Heart left ventricle (tissue), 13 donors: Measurements from ENCODE around the gene TMEM179.

ENCODE experiments used
- CTCF ChIP-seq, 12 donors: fragments of 200-600 bp; sonication (generic) in 4 of 12; IDR thresholded peaks; one replicate each; pipeline versions ENCODE4 v1.5.0 to v1.8.0; 2018 to 2022; ENCODE audit warnings: antibody characterized with exemption in 12 of 12, mild to moderate bottlenecking in 5 of 12
- POLR2A ChIP-seq, 2 donors: fragments of 450-650 bp; IDR thresholded peaks; one replicate each; pipeline ENCODE4 v1.6.1; 2017; ENCODE audit warnings: antibody characterized with exemption in 2 of 2, mild to moderate bottlenecking in 2 of 2, moderate library complexity in 2 of 2
- donor health status: ischemic (EF 13 %, LVEDD 7.1; RV severe dilation, severe dysfunction).
- donor health status: DM: no; HTN: yes; CAD: no.
- donor health status: DM: no; HTN: no; CAD: no.
- donor health status: ischemic (EF 25% LVEDD 6.9; RV normal size, moderate dysfunction).
- donor health status: ischemic (EF 25% LVEDD 5.7; RV mildly dilated, moderate dysfunction).
- donor health status: ischemic (EF 35%, LVEDD 5.7; RV mildly dilated, moderate dysfunction).
- donor health status: nonischemic (EF 11% LVEDD 7.7; RV severe dilation, severe dysfunction).
- donor health status: DM: yes; HTN: yes; CAD: no.
- donor health status: PGD.
- donor health status: ischemic (EF 29% LVEDD 5.4; RV normal size, mild dysfunction).
- donor health status: nonischemic (EF 23%, LVEDD 6.1; RV moderate dilation, normal function).

DNA sequence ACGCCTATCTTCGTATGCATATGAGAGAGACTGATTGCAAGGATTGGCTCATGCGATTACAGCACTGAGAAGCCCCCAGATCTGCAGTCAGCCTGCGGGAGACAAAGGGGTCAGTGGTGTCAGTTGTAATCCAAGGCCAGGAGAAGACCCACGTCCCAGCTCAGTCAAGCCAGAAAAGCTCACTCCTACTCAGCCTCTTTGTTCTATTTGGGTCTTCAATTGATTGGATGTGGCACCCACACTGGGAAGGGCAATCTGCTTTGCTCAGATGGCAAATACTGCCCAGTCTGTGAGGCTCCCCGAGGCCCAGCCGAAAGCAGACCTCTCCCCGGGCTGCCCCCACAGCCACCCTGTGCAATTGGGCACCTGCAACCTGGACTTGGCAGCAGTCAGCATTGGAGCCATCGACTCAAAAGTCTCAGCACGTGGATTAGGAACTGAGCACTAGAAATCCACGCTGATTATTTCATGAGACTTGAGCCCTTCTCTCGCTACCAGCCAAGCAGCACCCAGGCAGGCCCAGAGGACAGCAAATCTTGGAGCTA, 39.6 kb upstream of the TMEM179 start:
- TF ChIP-seq CTCF (IDR thresholded peaks at IDR 0.05): no peak
- TF ChIP-seq POLR2A (IDR thresholded peaks at IDR 0.05): no peak
